Panc1 (cell line): ENCODE results near the gene RAB11FIP3. TPM values are rescaled to one million over a fixed set of nuclear protein-coding genes. Genes with fewer than 3 reads are reported as not detected.

ENCODE experiments used
- ATAC-seq: fragments of 200-7000 bp; cut with Tn5 transposase; 2 replicates; pipeline ENCODE4 v1.9.1; 2020; ENCODE audit warnings: mild to moderate bottlenecking, moderate library complexity
- BruUV-seq: library from RNA; stranded (reverse); fragments of 400-500 nt; replicated peaks from 2 replicates; lab custom pipeline; 2021; lab: Mats Ljungman, UMichigan
- CTCF ChIA-PET: fragments of 300-600 bp; sonication (Branson Sonifier 250); formaldehyde crosslinking; loops from one replicate; lab custom pipeline; 2022; ENCODE audit warnings: antibody characterized with exemption; lab: Charles Lee
- POLR2A ChIA-PET: fragments of 300-600 bp; sonication (Branson Sonifier 250); formaldehyde crosslinking; loops from one replicate; lab custom pipeline; 2022; ENCODE audit warnings: antibody characterized with exemption; lab: Charles Lee
- DNase-seq: peaks from one replicate; pipeline ENCODE4 v3.0.0-alpha.2; 2010; ENCODE audit warnings: low read depth, low spot score
- H3K27ac ChIP-seq: 2 replicates; pipeline ENCODE4 v1.5.1; 2011; ENCODE audit warnings: mild to moderate bottlenecking, low read length, inconsistent platforms
- H3K27me3 ChIP-seq: fragments of 200-500 bp; sonication (Bioruptor generic); 2 replicates; pipeline ENCODE4 v1.6.0; 2014; ENCODE audit warnings: low read length, inconsistent platforms; ENCODE audit not compliant: control insufficient read depth, insufficient read depth
- H3K36me3 ChIP-seq: fragments of 200-500 bp; sonication (Bioruptor generic); 2 replicates; pipeline ENCODE4 v1.5.1; 2014; ENCODE audit warnings: inconsistent platforms, mild to moderate bottlenecking, low read length, moderate library complexity; ENCODE audit not compliant: control insufficient read depth, insufficient read depth
- H3K4me1 ChIP-seq: 2 replicates; pipeline ENCODE4 v1.5.1; 2011; ENCODE audit warnings: inconsistent platforms, mild to moderate bottlenecking, low read length, moderate library complexity; ENCODE audit not compliant: control insufficient read depth, insufficient read depth
- H3K4me3 ChIP-seq, 2 experiments: 2 replicates each; pipeline ENCODE4 v1.5.1; 2011 to 2012; ENCODE audit warnings: low read depth in 2 of 2, low read length in 2 of 2, mild to moderate bottlenecking in 2 of 2, inconsistent platforms in 1 of 2, moderate library complexity in 1 of 2
- H3K9me3 ChIP-seq: fragments of 200-500 bp; sonication (Bioruptor generic); 2 replicates; pipeline ENCODE4 v1.5.1; 2014; ENCODE audit warnings: low read depth, mild to moderate bottlenecking, inconsistent platforms, low read length, moderate library complexity; ENCODE audit not compliant: control insufficient read depth, insufficient read depth
- POLR2AphosphoS5 ChIP-seq: IDR thresholded peaks from 2 replicates; pipeline ENCODE4 v1.6.1; 2012; ENCODE audit warnings: mild to moderate bottlenecking, low read depth, low read length, moderate library complexity
- SIN3A ChIP-seq: IDR thresholded peaks from 2 replicates; pipeline ENCODE4 v1.6.1; 2012; ENCODE audit warnings: low read depth, mild to moderate bottlenecking, low read length, moderate library complexity, borderline replicate concordance; ENCODE audit not compliant: insufficient read depth
- TCF7L2 ChIP-seq: IDR thresholded peaks from 2 replicates; pipeline ENCODE4 v1.6.1; 2011; ENCODE audit warnings: mild to moderate bottlenecking, low read depth, low read length, inconsistent platforms
- in situ Hi-C: cut with HindIII; loops from 2 replicates; pipeline ENCODE4 v1.10.0; 2016; ENCODE audit warnings: low sequenced_read_pairs, low pct_unique_long_range_greater_than_20kb
- intact Hi-C: fragments of 100-400 bp; cut with micrococcal nuclease; formaldehyde crosslinking; loops from one replicate; pipeline ENCODE4 v1.10.0; 2022; ENCODE audit not compliant: unreplicated experiment
- total RNA-seq: library from RNA; stranded (reverse); gene quantifications from one replicate; pipeline ENCODE4 v1.2.1, GENCODE V29; 2021; ENCODE audit not compliant: unreplicated experiment
- TF ChIP-seq, protein P1 (sequence below), 2 experiments: IDR thresholded peaks; 2 replicates each; pipeline ENCODE4 v1.6.1; 2011 to 2012; ENCODE audit warnings: low read depth in 2 of 2, control low read depth in 1 of 2, low read length in 1 of 2, mild to moderate bottlenecking in 1 of 2, moderate library complexity in 1 of 2; ENCODE audit not compliant: insufficient read depth in 1 of 2
- TF ChIP-seq, protein P2 (sequence below): fragments of 450-650 bp; IDR thresholded peaks from 2 replicates; pipeline ENCODE4 v1.5.1; 2017; ENCODE audit warnings: mild to moderate bottlenecking

Gene RAB11FIP3
- total RNA-seq, 1 experiment from 2014 or later: 57.3 TPM

DNA sequence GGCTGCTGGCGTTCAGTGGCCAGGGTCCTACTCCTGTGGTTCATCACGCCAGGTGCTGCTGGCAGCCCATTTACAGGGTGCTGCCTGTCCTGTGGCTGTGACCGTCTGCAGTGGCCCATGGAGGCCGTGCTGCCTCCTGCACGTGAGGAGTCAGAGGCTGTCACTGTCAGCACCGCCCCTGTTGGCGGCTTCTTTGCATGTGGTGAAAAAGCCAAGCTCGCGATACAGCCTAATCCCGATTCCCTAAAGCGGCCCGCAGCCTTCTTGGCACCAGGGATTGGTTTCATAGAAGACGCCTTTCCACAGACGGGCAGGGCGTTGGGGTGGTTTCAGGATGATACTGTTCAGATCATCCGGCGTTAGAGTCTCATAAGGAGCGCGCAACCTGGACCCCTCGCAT lies 35.3 kb downstream of the RAB11FIP3 start:
- Histone ChIP-seq H3K36me3 (no peaks in the 10 kb centered on the region), H3K4me3 (no peak overlapping the region), H3K4me1 (0 out of 2 replicates have a peak, but pooled peaks cover 6% of the 10 kb centered on the region), H3K27ac (no peak overlapping the region), H3K9me3 (no peaks in the 10 kb centered on the region), H3K27me3 (no peaks in the 10 kb centered on the region)
- ATAC-seq: no peak
- no TSS peak for BruUV-seq
- CTCF ChIA-PET: no interaction called here
- TF ChIP-seq SIN3A (no peak), TCF7L2 (no peak), POLR2AphosphoS5 (no peak)
- TF ChIP-seq, protein P1, sequence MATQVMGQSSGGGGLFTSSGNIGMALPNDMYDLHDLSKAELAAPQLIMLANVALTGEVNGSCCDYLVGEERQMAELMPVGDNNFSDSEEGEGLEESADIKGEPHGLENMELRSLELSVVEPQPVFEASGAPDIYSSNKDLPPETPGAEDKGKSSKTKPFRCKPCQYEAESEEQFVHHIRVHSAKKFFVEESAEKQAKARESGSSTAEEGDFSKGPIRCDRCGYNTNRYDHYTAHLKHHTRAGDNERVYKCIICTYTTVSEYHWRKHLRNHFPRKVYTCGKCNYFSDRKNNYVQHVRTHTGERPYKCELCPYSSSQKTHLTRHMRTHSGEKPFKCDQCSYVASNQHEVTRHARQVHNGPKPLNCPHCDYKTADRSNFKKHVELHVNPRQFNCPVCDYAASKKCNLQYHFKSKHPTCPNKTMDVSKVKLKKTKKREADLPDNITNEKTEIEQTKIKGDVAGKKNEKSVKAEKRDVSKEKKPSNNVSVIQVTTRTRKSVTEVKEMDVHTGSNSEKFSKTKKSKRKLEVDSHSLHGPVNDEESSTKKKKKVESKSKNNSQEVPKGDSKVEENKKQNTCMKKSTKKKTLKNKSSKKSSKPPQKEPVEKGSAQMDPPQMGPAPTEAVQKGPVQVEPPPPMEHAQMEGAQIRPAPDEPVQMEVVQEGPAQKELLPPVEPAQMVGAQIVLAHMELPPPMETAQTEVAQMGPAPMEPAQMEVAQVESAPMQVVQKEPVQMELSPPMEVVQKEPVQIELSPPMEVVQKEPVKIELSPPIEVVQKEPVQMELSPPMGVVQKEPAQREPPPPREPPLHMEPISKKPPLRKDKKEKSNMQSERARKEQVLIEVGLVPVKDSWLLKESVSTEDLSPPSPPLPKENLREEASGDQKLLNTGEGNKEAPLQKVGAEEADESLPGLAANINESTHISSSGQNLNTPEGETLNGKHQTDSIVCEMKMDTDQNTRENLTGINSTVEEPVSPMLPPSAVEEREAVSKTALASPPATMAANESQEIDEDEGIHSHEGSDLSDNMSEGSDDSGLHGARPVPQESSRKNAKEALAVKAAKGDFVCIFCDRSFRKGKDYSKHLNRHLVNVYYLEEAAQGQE (IDR thresholded peaks at IDR 0.05; ENCODE audit: insufficient read depth in 1 of 2, low read depth in 2 of 2, low read length in 1 of 2): no peak
- TF ChIP-seq, protein P2, sequence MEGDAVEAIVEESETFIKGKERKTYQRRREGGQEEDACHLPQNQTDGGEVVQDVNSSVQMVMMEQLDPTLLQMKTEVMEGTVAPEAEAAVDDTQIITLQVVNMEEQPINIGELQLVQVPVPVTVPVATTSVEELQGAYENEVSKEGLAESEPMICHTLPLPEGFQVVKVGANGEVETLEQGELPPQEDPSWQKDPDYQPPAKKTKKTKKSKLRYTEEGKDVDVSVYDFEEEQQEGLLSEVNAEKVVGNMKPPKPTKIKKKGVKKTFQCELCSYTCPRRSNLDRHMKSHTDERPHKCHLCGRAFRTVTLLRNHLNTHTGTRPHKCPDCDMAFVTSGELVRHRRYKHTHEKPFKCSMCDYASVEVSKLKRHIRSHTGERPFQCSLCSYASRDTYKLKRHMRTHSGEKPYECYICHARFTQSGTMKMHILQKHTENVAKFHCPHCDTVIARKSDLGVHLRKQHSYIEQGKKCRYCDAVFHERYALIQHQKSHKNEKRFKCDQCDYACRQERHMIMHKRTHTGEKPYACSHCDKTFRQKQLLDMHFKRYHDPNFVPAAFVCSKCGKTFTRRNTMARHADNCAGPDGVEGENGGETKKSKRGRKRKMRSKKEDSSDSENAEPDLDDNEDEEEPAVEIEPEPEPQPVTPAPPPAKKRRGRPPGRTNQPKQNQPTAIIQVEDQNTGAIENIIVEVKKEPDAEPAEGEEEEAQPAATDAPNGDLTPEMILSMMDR: no peak
- POLR2A ChIA-PET: no interaction called here
- intact Hi-C loops: no loop called here
- no peak for DNase-seq
- in situ Hi-C loops: no loop called here

DNA sequence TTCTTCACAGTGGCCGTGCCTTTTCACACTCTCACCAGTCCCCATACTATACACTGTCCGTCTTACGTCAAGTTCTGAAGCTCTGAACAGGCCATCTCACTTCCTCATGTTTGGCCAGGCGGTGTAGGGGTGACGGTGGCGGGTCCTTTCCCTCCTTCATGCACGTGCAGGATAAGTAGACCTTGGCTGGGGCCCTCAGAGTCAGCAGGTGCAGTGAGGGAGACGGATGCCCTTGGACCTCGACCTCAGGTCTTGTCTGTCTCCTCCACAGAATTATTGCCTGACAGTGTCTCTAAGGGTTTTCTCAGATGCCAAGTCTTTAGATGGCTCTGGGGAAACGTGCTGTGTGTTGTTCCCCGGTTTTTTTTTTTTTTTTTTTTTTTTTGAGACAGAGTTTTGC lies 37.6 kb downstream of the RAB11FIP3 start:
- Histone ChIP-seq H3K27me3 (no peaks in the 10 kb centered on the region), H3K4me3 (no peak overlapping the region), H3K4me1 (no peaks in the 10 kb centered on the region), H3K27ac (no peak overlapping the region), H3K36me3 (no peaks in the 10 kb centered on the region), H3K9me3 (no peaks in the 10 kb centered on the region)
- intact Hi-C loops (no loop called here), in situ Hi-C loops (no loop called here)
- BruUV-seq: no TSS peak
- no peak for DNase-seq
- TF ChIP-seq TCF7L2 (no peak), SIN3A (no peak), POLR2AphosphoS5 (no peak)
- TF ChIP-seq, protein P2: no peak
- TF ChIP-seq, protein P1 (IDR thresholded peaks at IDR 0.05; ENCODE audit: insufficient read depth in 1 of 2, low read depth in 2 of 2, low read length in 1 of 2): no peak
- no peak for ATAC-seq
- POLR2A ChIA-PET: no interaction called here
- CTCF ChIA-PET: no interaction called here
